ENCODE results near the gene MYCBPAP.

The MYCBPAP gene

DNA sequence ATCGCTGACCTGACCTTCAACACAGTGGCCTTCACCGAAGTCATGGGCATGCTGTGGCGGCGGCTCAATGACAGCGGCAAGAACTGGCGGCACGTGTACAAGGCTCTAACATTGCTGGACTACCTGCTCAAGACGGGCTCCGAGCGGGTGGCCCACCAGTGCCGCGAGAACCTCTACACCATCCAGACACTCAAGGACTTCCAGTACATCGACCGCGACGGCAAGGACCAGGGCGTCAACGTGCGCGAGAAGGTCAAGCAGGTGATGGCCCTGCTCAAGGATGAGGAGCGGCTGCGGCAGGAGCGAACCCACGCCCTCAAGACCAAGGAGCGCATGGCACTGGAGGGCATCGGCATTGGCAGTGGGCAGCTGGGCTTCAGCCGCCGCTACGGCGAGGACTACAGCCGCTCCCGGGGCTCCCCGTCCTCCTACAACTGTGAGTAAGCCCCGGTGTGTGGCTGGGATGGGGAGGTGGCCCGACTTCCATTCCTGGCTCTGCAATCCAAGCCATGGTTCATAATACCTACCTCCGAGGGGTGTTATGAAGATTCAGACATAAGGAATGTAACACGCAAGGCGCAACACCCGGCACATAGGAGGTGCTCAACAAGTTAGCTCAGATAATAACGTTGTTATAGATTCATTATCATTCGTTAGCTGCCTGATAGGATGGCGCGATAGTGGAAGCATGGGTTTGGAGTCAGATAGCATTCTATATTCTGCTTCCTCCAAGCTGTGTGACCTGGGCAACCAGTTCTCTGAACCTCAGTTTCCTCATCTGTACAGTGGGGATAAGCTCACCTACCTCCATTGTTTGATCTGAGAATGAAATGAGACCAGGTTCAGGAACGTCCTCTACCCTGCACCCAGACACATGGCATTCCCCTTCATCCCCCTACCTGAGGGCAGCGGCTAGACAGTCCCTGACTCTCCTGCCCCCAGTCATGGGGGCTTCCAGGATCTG lies 28.7 kb downstream of the MYCBPAP start:
- H3K4me3 ChIP-seq (ENCODE audit: control insufficient read depth, low read depth, low read length), result no peak overlapping the region
- DNase-seq (ENCODE audit: low read depth), result no peak
- TF ChIP-seq, protein P1, sequence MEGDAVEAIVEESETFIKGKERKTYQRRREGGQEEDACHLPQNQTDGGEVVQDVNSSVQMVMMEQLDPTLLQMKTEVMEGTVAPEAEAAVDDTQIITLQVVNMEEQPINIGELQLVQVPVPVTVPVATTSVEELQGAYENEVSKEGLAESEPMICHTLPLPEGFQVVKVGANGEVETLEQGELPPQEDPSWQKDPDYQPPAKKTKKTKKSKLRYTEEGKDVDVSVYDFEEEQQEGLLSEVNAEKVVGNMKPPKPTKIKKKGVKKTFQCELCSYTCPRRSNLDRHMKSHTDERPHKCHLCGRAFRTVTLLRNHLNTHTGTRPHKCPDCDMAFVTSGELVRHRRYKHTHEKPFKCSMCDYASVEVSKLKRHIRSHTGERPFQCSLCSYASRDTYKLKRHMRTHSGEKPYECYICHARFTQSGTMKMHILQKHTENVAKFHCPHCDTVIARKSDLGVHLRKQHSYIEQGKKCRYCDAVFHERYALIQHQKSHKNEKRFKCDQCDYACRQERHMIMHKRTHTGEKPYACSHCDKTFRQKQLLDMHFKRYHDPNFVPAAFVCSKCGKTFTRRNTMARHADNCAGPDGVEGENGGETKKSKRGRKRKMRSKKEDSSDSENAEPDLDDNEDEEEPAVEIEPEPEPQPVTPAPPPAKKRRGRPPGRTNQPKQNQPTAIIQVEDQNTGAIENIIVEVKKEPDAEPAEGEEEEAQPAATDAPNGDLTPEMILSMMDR (IDR thresholded peaks at IDR 0.05; ENCODE audit: control insufficient read depth, insufficient read depth, low read depth, low read length, missing control alignments), result no peak

GRCh38 chr17:50537721-50538548 lies 29.7 kb downstream of the MYCBPAP start:
- TF ChIP-seq, protein P1 (IDR thresholded peaks at IDR 0.05; ENCODE audit: control insufficient read depth, insufficient read depth, low read depth, low read length, missing control alignments), result no peak
- no peak for DNase-seq (ENCODE audit: low read depth)
- H3K4me3 ChIP-seq (ENCODE audit: control insufficient read depth, low read depth, low read length), result no peak overlapping the region

DNA sequence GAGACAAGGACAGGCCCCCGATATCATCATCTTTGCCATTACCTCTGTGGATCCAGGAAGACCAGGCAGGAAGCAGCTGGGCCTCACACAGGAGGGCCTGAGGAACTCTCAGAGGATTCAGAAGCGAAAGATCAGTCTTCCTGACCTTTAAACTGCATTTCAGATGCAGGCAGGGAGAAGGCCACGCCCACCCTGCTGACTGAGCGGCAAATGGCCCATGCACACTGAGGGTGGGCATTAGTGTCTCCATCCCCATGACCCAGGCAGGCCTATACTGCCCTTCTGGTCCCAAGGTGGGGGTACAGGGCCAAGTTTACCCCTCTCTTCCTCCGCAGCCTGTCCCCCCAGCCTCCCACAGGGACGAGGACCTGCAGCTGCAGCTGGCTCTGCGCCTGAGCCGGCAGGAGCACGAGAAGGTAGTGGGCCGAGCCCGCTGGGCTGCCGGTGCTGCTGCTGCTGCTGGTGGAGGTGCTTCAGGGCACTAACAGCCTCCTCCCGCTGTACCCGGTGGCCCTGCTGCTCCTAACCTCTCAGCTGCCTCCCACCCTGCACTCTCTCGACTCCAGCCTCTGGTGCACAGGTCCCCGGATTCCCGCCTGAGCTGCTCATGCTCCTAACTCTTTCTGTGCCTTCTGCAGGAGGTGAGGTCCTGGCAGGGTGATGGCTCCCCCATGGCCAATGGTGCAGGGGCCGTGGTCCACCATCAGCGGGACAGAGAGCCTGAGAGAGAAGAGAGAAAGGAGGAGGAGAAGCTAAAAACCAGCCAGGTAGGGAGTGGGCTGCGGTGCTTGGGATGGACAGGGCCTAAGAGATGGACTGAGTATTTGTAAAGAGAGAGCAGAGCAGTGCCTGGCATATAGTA lies 30.5 kb downstream of the MYCBPAP start:
- DNase-seq (ENCODE audit: low read depth), result no peak
- TF ChIP-seq, protein P1 (IDR thresholded peaks at IDR 0.05; ENCODE audit: control insufficient read depth, insufficient read depth, low read depth, low read length, missing control alignments), result no peak
- no peak overlapping the region for H3K4me3 ChIP-seq (ENCODE audit: control insufficient read depth, low read depth, low read length)

DNA sequence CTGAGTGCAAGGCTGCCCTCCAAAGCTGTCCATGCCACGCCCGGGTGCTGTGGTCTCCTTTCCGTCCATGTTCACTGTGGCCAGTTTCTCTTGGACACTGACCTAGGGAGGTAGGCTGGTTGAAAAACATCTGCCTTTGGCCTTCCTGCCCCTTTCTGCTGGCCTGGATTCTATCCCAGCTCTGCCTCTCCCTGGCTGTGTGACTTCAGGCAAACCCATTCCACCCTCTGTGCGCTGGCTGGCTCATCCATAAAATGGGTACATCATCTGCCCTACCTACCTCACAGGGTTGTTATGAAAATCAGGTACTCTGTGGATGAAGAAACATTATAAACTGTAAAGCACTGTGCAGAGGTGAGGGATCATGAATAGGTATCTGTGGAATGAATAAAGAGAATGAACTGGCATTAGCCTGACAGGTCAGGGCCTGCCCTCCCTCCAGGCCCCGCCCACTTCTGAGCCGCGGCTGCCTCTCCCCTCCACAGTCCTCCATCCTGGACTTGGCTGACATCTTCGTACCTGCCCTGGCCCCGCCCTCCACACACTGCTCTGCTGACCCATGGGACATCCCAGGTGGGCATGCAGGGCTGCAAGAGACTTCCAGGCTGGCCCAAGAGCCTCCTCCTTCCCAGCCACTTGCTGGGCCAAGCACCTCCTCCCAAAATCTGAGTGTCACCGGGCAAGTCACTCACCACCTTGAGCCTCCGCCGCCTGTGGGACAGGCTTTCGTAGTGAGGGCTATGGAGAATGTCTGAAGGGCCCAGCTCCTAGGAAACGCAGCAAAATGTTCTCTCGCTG lies 31.7 kb downstream of the MYCBPAP start:
- DNase-seq (ENCODE audit: low read depth), result no peak
- TF ChIP-seq, protein P1 (IDR thresholded peaks at IDR 0.05; ENCODE audit: control insufficient read depth, insufficient read depth, low read depth, low read length, missing control alignments), result no peak
- H3K4me3 ChIP-seq (ENCODE audit: control insufficient read depth, low read depth, low read length), result no peak overlapping the region

DNA sequence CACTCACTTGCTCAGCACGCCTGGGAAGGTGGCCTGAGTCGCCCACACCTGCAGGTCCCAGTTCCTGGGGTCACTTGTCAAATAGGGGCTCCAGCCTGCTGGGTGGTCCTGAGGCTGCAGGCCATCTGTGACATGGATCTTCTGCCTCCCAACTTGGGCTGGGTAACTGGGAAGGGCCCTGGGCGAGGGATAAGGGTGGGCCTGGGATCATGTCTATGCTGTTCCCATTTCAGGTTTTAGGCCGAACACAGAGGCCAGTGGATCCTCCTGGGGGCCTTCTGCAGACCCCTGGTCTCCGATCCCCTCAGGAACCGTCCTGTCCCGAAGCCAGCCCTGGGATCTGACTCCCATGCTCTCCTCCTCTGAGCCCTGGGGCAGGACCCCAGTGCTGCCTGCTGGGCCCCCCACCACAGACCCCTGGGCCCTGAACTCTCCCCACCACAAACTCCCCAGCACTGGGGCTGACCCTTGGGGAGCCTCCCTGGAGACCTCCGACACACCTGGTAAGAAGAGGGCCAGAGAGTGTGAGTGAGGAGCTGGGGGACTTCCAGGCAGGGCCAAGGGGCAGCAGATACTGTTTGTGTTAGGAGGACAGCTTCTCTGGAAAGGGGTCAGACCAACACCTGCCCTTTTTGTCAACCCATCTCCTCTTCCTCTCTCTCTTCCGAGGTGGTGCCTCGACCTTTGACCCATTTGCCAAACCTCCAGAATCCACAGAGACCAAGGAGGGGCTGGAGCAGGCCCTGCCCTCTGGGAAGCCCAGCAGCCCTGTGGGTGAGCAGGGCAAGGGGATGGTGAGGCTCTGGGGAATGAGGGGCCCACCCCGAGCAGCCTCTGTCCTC lies 32.5 kb downstream of the MYCBPAP start:
- TF ChIP-seq, protein P1 (IDR thresholded peaks at IDR 0.05; ENCODE audit: control insufficient read depth, insufficient read depth, low read depth, low read length, missing control alignments), result no peak
- H3K4me3 ChIP-seq (ENCODE audit: control insufficient read depth, low read depth, low read length), result no peak overlapping the region
- DNase-seq (ENCODE audit: low read depth), result no peak

Data from AG09309 (cell line).